NCI-H2171 treated with DMSO at 0.1 percent for 48 hours (cell line): ENCODE measurements around the gene CCNQ.

Experiments used
- DNase-seq: peaks from one replicate; lab custom pipeline; 2025; lab: John Stamatoyannopoulos, UW

The CCNQ gene

GRCh38 chrX:153598541-153599191, at the start of gene CCNQ:
TSS of gene CCNQ (minus strand) at chrX:153599139. CDS start at chrX:153599073, 66 bp downstream.
- DNase-seq: peak; percentile 31

- no peak for DNase-seq
Measured at GRCh38 chrX:153647461-153648357, 48.8 kb upstream of the CCNQ start.

- DNase-seq: no peak
Measured at GRCh38 chrX:153646620-153647373, 47.9 kb upstream of the CCNQ start, which contains the start of gene DUSP9. TSS of gene DUSP9 (plus strand) at chrX:153647203. CDS start at chrX:153647954, 751 bp downstream.

- DNase-seq: no peak
Measured at GRCh38 chrX:153645921-153646488, 47.1 kb upstream of the CCNQ start.

- DNase-seq: no peak
Measured at GRCh38 chrX:153645151-153645550, 46.2 kb upstream of the CCNQ start.

- DNase-seq: no peak
Measured at GRCh38 chrX:153644356-153645125, 45.6 kb upstream of the CCNQ start.

GRCh38 chrX:153643431-153644351, 44.8 kb upstream of the CCNQ start:
- DNase-seq: peak; percentile 29

GRCh38 chrX:153642655-153643430, 43.9 kb upstream of the CCNQ start:
- DNase-seq: peak; percentile 25

GRCh38 chrX:153642051-153642654, 43.2 kb upstream of the CCNQ start:
- peak; percentile 6 for DNase-seq

- peak; percentile 1 for DNase-seq
Measured at GRCh38 chrX:153641627-153642026, 42.7 kb upstream of the CCNQ start.

GRCh38 chrX:153640736-153641575, 42.0 kb upstream of the CCNQ start:
- no peak for DNase-seq

- no peak for DNase-seq
Measured at GRCh38 chrX:153640045-153640686, 41.2 kb upstream of the CCNQ start.

GRCh38 chrX:153639177-153640044, 40.5 kb upstream of the CCNQ start:
- DNase-seq: no peak

GRCh38 chrX:153638436-153639176, 39.7 kb upstream of the CCNQ start:
- DNase-seq: peak; percentile 18

- DNase-seq: no peak
Measured at GRCh38 chrX:153638041-153638371, 39.1 kb upstream of the CCNQ start.
